ENCODE data around the gene FPGT. TPM values are rescaled to one million over a fixed set of nuclear protein-coding genes. Genes with fewer than 3 reads are reported as not detected.
"Not testable (repeated sequence)": the region's sequence is repeated elsewhere in the genome, so short reads cannot be mapped to it uniquely, and the experiment has no call there.

Gene FPGT
- polyA plus RNA-seq, 2 of the 4 experiments (the other 2 are of a cell fraction) = 9.6 to 19.9 TPM

- no peaks in the 10 kb centered on the region for H3K9me3 ChIP-seq
- no peak for ATAC-seq
Observed at GRCh38 chr1:74161497-74161896, 36.5 kb upstream of the FPGT start.

DNA sequence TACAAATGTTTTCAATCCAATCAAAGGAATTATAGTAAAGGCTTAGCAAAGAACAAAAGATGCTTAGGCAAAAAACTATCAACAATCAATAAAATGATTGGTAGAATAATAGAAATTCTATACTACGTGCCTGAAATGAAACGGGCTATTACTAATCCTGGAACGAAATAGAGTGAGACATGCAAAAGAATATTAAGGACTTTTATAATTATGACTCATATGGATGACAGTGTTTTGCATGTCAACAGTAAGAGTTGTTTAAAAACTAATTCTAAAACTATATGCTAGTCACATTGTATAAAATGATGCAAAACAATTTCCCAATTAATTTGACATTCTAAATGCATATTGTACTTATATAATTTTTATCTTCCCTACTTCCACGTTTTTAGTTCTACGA, 35.7 kb upstream of the FPGT start:
- POLR2A ChIA-PET = no interaction called here
- no peak for DNase-seq (ENCODE audit: low read depth in 1 of 2, low spot score in 1 of 2)

More at GRCh38 chr1:74161497-74161896, 36.5 kb upstream of the FPGT start:
- POLR2A ChIA-PET = no interaction called here
- FAIRE-seq = no peak
- Histone ChIP-seq H3K27ac (no peak overlapping the region), H3K4me3 (no peak overlapping the region), H3K4me2 (no peak overlapping the region), H3K4me1 (no peaks in the 10 kb centered on the region)
- DNase-seq (ENCODE audit: low read depth in 1 of 2, low spot score in 1 of 2) = no peak
- CTCF ChIA-PET = no interaction called here
- no peak for TF ChIP-seq ZNF302 (CRISPR knock-in tag; IDR thresholded peaks at IDR 0.05)

DNA sequence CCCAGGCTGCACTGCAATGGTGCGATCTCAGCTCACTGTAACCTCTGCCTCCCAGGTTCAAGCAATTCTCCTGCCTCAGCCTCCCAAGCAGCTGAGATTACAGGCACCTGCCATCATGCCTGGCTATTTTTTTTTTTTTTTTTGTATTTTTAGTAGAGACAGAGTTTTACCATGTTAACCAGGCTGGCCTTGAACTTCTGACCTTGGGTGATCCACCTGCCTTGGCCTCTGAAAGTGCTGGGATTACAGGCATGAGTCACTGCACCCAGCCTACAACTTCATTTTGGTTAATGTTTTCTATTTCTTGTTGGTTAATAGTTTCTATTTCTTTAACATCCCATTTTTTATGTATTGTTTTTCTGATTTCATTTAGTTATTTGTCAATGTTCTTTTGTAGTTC, 23.6 kb upstream of the FPGT start:
- H3K27ac ChIP-seq; POLR2A ChIA-PET; H3K4me1 ChIP-seq; CTCF ChIA-PET; FAIRE-seq; H3K4me3 ChIP-seq; ATAC-seq; H3K4me2 ChIP-seq; DNase-seq (ENCODE audit: low read depth in 1 of 2, low spot score in 1 of 2); H3K9me3 ChIP-seq: not testable (repeated sequence)
- WGBS (ENCODE audit: missing lambda C conversion rate) = 85% methylated on average over 1 of the region's 1 CpG

More for the DNA sequence above, 35.7 kb upstream of the FPGT start:
- FAIRE-seq = no peak
- WGBS (ENCODE audit: missing lambda C conversion rate) = 9% methylated on average over 5 of the region's 5 CpGs
- Histone ChIP-seq H3K4me1 (no peaks in the 10 kb centered on the region), H3K27ac (no peak overlapping the region), H3K9me3 (no peaks in the 10 kb centered on the region), H3K4me3 (no peak overlapping the region), H3K4me2 (no peak overlapping the region)
- CTCF ChIA-PET = no interaction called here
- no peak for ATAC-seq
- no peak for TF ChIP-seq FOSL2 (IDR thresholded peaks at IDR 0.05)
- no peak for TF ChIP-seq FOSL2 (CRISPR knock-in tag; IDR thresholded peaks at IDR 0.05)
- TF ChIP-seq ESRRA (IDR thresholded peaks at IDR 0.05; ENCODE audit: borderline replicate concordance, low read length) = no peak
- TF ChIP-seq BHLHE40 (IDR thresholded peaks at IDR 0.05; ENCODE audit: low read depth, low read length) = no peak
- no peak for TF ChIP-seq KDM1A (IDR thresholded peaks at IDR 0.05; ENCODE audit: low read depth)
- no peak for TF ChIP-seq MYC (IDR thresholded peaks at IDR 0.05; ENCODE audit: borderline replicate concordance, low read length)
- TF ChIP-seq REST (IDR thresholded peaks at IDR 0.05) = no peak
- no peak for TF ChIP-seq BCL3 (IDR thresholded peaks at IDR 0.05)
- no peak for TF ChIP-seq SREBF2 (IDR thresholded peaks at IDR 0.05)
- no peak for TF ChIP-seq CEBPB (IDR thresholded peaks at IDR 0.05)
- no peak for TF ChIP-seq CHD2 (IDR thresholded peaks at IDR 0.05; ENCODE audit: low read length, partially characterized antibody)
- no peak for TF ChIP-seq ZNF302 (CRISPR knock-in tag; IDR thresholded peaks at IDR 0.05)
- no peak for TF ChIP-seq SMC3 (IDR thresholded peaks at IDR 0.05)
- TF ChIP-seq HOXB5 (CRISPR knock-in tag; IDR thresholded peaks at IDR 0.05) = no peak
- TF ChIP-seq CHD4 (IDR thresholded peaks at IDR 0.05; ENCODE audit: borderline replicate concordance) = no peak
- no peak for TF ChIP-seq NPAS2 (CRISPR knock-in tag; IDR thresholded peaks at IDR 0.05; ENCODE audit: borderline replicate concordance)
- no peak for TF ChIP-seq EP300 (IDR thresholded peaks at IDR 0.05)
- no peak for TF ChIP-seq HOXB13 (CRISPR knock-in tag; IDR thresholded peaks at IDR 0.05; ENCODE audit: low read depth)
- TF ChIP-seq HDAC2 (IDR thresholded peaks at IDR 0.05) = no peak
